Adrenal gland (tissue), 12 donors: Measurements from ENCODE around the gene IMPDH1. TPM values are rescaled to one million over a fixed set of nuclear protein-coding genes. Genes with fewer than 3 reads are reported as not detected.

Experiments
- DNase-seq, 7 donors: peaks; one replicate each; pipeline ENCODE4 v3.0.0-alpha.2; 2019 to 2020
- H3K27ac ChIP-seq, 5 donors: fragments of 200-600 bp; sonication (generic) in 4 of 5; 1 replicate in 3 of 5; 2 replicates in 2 of 5; pipeline versions ENCODE4 v1.5.1 to v1.8.0; 2016 to 2020; ENCODE audit warnings: mild to moderate bottlenecking in 1 of 5
- H3K27me3 ChIP-seq: fragments of 200-600 bp; 2 replicates; pipeline ENCODE4 v1.8.0; 2021
- H3K36me3 ChIP-seq, 2 donors: fragments of 200-600 bp; replicated peaks in 1 of 2; 1 replicate in 1 of 2; 2 replicates in 1 of 2; pipeline versions ENCODE4 v1.5.1 to v1.8.0; 2018 to 2022
- H3K4me1 ChIP-seq, 2 donors: fragments of 200-600 bp; replicated peaks in 1 of 2; 1 replicate in 1 of 2; 2 replicates in 1 of 2; pipeline versions ENCODE4 v1.5.1 to v1.8.0; 2018 to 2021
- H3K4me3 ChIP-seq, 4 donors: fragments of 200-600 bp; sonication (generic) in 3 of 4; one replicate each; pipeline ENCODE4 v1.5.1; 2016 to 2018
- H3K9me3 ChIP-seq, 3 donors: fragments of 200-600 bp; sonication (generic) in 1 of 3; replicated peaks in 1 of 3; 1 replicate in 2 of 3; 2 replicates in 1 of 3; pipeline versions ENCODE4 v1.5.1 to v1.8.0; 2016 to 2021
- POLR2A ChIP-seq, 2 donors: fragments of 450-650 bp; IDR thresholded peaks; one replicate each; pipeline ENCODE4 v1.6.1; 2017; ENCODE audit warnings: antibody characterized with exemption in 2 of 2, mild to moderate bottlenecking in 2 of 2, moderate library complexity in 1 of 2
- WGBS, 4 donors: extraction: QIAGEN DNeasy Blood & Tissue Kit in 2 of 4; methylation state at CpG; one replicate each; pipeline versions ENCODE4 v1.1.5 to v1.1.7; 2013 to 2017; 5-methylcytosine and 5-hydroxymethylcytosine counted together
- intact Hi-C, 2 donors: fragments of 100-400 bp; cut with DNase I; formaldehyde crosslinking; loops; one replicate each; pipeline versions ENCODE4 v1.14.1 to v1.15.0; 2022 to 2023
- polyA plus RNA-seq, 3 donors: library from polyadenylated mRNA; stranded (reverse); fragments of 200-250 nt in 2 of 3; fragments of 350-450 nt in 1 of 3; fragmentation: Illumina TruSeq in 1 of 3; extraction: RNeasy Lipid Tissue Mini Kit (QIAGEN cat#74804) in 1 of 3; gene quantifications; one replicate each; pipeline ENCODE4 v1.2.3, GENCODE V29; 2013 to 2014
- total RNA-seq, 9 donors: library from RNA; depleted of rRNA in 4 of 9; stranded (reverse); fragments of >200 nt in 4 of 9; fragments of 120-200 nt in 1 of 9; fragmentation: NEBNext Ultra II Directional in 1 of 9; extraction: Animal tissue kit (Norgen Biotek cat#: 25700) in 1 of 9; gene quantifications; one replicate each; pipeline versions ENCODE4 v1.1.0 to v1.2.4, GENCODE V29; 2013 to 2023
- TF ChIP-seq, protein P1 (sequence below), 6 experiments: fragments of 450-650 bp in 4 of 6; fragments of 200-600 bp in 2 of 6; sonication (generic) in 1 of 6; IDR thresholded peaks; 1 replicate in 5 of 6; 2 replicates in 1 of 6; pipeline versions ENCODE4 v1.5.1 to v1.8.0; 2016 to 2021; ENCODE audit warnings: antibody characterized with exemption in 6 of 6, mild to moderate bottlenecking in 2 of 6, moderate library complexity in 1 of 6
- donor health status: healthy with polysubstance abuse.
- donor health status: Bipolar disorder and iron deficiency.
- donor health status: DM: yes; HTN: yes; CAD: no.
- donor health status: DM: no; HTN: no; CAD: no.
- donor health status: DM: no; HTN: no; CAD: no.
- donor health status: DM: yes; HTN: yes; CAD: no.

IMPDH1 gene
- total and polyA plus RNA-seq, 12 donors = 11.8 to 52.4 (median 32.4) TPM

DNA sequence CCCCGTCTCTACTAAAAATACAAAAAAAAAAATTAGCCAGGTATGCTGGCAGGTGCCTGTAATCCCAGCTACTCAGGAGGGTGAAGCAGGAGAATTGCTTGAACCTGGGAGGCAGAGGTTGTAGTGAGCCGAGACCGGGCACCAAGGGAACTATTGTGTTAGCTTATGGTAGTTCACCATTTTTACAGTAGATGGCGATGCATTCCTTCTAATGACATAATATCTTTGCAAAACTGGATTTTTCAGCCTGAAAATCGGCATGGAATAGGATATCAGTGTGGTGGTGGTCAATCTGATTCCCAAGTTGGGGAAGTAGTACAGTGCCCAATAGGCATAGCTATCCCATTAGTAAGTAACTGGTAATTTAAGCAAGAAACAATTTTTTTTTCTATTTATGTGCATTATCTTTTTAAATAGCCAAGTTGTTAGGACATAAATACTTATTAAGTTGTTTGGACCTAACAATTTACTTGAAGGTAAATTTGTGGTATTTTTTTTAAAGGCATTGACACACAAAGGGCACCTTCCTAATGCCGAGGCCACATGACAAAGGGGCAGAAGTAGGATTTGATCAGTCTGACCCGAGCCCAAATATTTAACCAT is 17.6 kb upstream of the IMPDH1 start:
- no peaks in the 10 kb centered on the region for H3K4me1 ChIP-seq
- H3K36me3 ChIP-seq = no peaks in the 10 kb centered on the region
- H3K4me3 ChIP-seq = no peak overlapping the region
- DNase-seq = peak in 3 of 7 donors; percentile 24 to 37 (median 31)
- no peaks in the 10 kb centered on the region for H3K27me3 ChIP-seq
- no peak overlapping the region for H3K27ac ChIP-seq
- WGBS, 4 donors = 10 to 15% (median 11%) methylated on average over 7 of the region's 7 CpGs
- no peaks in the 10 kb centered on the region for H3K9me3 ChIP-seq
- TF ChIP-seq, protein P1, sequence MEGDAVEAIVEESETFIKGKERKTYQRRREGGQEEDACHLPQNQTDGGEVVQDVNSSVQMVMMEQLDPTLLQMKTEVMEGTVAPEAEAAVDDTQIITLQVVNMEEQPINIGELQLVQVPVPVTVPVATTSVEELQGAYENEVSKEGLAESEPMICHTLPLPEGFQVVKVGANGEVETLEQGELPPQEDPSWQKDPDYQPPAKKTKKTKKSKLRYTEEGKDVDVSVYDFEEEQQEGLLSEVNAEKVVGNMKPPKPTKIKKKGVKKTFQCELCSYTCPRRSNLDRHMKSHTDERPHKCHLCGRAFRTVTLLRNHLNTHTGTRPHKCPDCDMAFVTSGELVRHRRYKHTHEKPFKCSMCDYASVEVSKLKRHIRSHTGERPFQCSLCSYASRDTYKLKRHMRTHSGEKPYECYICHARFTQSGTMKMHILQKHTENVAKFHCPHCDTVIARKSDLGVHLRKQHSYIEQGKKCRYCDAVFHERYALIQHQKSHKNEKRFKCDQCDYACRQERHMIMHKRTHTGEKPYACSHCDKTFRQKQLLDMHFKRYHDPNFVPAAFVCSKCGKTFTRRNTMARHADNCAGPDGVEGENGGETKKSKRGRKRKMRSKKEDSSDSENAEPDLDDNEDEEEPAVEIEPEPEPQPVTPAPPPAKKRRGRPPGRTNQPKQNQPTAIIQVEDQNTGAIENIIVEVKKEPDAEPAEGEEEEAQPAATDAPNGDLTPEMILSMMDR (IDR thresholded peaks at IDR 0.05) = peak; percentile 57 to 96 (median 88)
- TF ChIP-seq POLR2A (IDR thresholded peaks at IDR 0.05) = no peak
- intact Hi-C loops = loop anchor here (2.0 to 5.0 kb wide), 2 partner anchors 33 to 35 kb away; no protein-coding TSS in a partner anchor

- DNase-seq = peak; percentile 66 to 88 (median 75)
- no peak for TF ChIP-seq POLR2A (IDR thresholded peaks at IDR 0.05)
- TF ChIP-seq, protein P1 (IDR thresholded peaks at IDR 0.05) = peak; percentile 79 to 91 (median 84)
- H3K36me3 ChIP-seq = no peaks in the 10 kb centered on the region
- intact Hi-C loops = loop anchor here (2.0 to 5.0 kb wide), 2 partner anchors 35 to 36 kb away; no protein-coding TSS in a partner anchor
- WGBS, 4 donors = 39 to 46% (median 43%) methylated on average over 4 of the region's 4 CpGs
- H3K27ac ChIP-seq = no peak overlapping the region
- H3K9me3 ChIP-seq = no peaks in the 10 kb centered on the region
- no peaks in the 10 kb centered on the region for H3K27me3 ChIP-seq
- H3K4me1 ChIP-seq = no peaks in the 10 kb centered on the region
- H3K4me3 ChIP-seq = no peak overlapping the region
These were observed 16.1 kb upstream of the IMPDH1 start for GRCh38 chr7:128425850-128426249.

- no peaks in the 10 kb centered on the region for H3K27me3 ChIP-seq
- no peak for DNase-seq
- WGBS, 4 donors = 50 to 64% (median 59%) methylated on average over 1 of the region's 1 CpG
- H3K9me3 ChIP-seq = no peaks in the 10 kb centered on the region
- no peaks in the 10 kb centered on the region for H3K36me3 ChIP-seq
- intact Hi-C loops = loop anchor here in 1 of 2 donors (5.0 kb wide), 1 partner anchor 38 kb away; no protein-coding TSS in a partner anchor
- H3K4me1 ChIP-seq = no peaks in the 10 kb centered on the region
- H3K4me3 ChIP-seq = no peak overlapping the region
- TF ChIP-seq POLR2A (IDR thresholded peaks at IDR 0.05) = no peak
- TF ChIP-seq, protein P1 (IDR thresholded peaks at IDR 0.05) = no peak
- H3K27ac ChIP-seq = no peak overlapping the region
These were observed 15.0 kb upstream of the IMPDH1 start for GRCh38 chr7:128424686-128425275.

DNA sequence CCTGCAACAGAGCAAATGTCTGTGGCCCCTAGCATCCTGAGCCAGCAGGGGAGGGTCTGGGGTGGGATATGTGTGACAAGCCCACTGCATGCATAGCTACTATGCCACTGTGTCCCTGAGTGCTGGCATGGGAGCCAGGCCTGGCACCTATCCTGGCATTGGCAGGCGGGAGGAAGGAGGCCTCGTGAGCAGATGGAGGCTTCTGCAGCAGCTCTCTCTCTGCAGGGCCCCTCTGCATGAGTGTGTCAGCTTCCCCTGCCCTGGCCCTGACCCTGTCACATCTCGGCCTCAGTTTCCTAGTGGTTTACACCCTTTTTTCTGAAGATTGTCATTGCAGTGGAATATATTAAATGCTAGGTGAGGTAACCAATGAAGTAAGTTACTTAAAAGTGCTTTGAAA is 13.1 kb upstream of the IMPDH1 start:
- no peaks in the 10 kb centered on the region for H3K4me1 ChIP-seq
- 44 to 83% (median 62%) methylated on average over 1 to 3 of the region's 3 CpGs for WGBS, 4 donors
- no peak for TF ChIP-seq POLR2A (IDR thresholded peaks at IDR 0.05)
- TF ChIP-seq, protein P1 (IDR thresholded peaks at IDR 0.05) = no peak
- intact Hi-C loops = no loop called here
- no peaks in the 10 kb centered on the region for H3K9me3 ChIP-seq
- no peak overlapping the region for H3K27ac ChIP-seq
- no peaks in the 10 kb centered on the region for H3K36me3 ChIP-seq
- DNase-seq = no peak
- H3K27me3 ChIP-seq = no peaks in the 10 kb centered on the region
- no peak overlapping the region for H3K4me3 ChIP-seq
